ENCODE measurements around the gene KDM5C. TPM values are rescaled to one million over a fixed set of nuclear protein-coding genes. Genes with fewer than 3 reads are reported as not detected.

The KDM5C gene
- total and polyA plus RNA-seq, 2 donors (not counting 1 experiment from before 2014, with no cell fraction given) = 30.5 to 83.6 TPM

GRCh38 chrX:53223955-53224859 is 800 bp downstream of the KDM5C start:
- Histone ChIP-seq H3K27me3 (ENCODE audit: control insufficient read depth, insufficient read depth, low read length) (no peaks in the 10 kb centered on the region), H3K27ac (ENCODE audit: insufficient read depth, low read length) (peak overlapping the region; percentile 98), H3K4me2 (ENCODE audit: extremely low read depth, insufficient read depth, low read length) (peak overlapping the region; percentile 94), H3K79me2 (ENCODE audit: control insufficient read depth, insufficient read depth, low read length) (peaks cover 50% of the 10 kb centered on the region), H3K4me1 (ENCODE audit: control insufficient read depth, extremely low read depth, insufficient read depth, low read length) (peaks cover 5% of the 10 kb centered on the region), H2AFZ (ENCODE audit: low read length) (no peak overlapping the region), H3K9me3 (ENCODE audit: control insufficient read depth, insufficient read depth, low read depth, low read length) (no peaks in the 10 kb centered on the region), H3K36me3 (ENCODE audit: control insufficient read depth, insufficient read depth, low read length) (peaks cover 2% of the 10 kb centered on the region), H3K9ac (ENCODE audit: insufficient read depth, low read length) (peak overlapping the region; percentile 82), H3K4me3 (replicated peaks in 1 of 4; ENCODE audit: control extremely low read depth in 1 of 4, insufficient read depth in 1 of 4, low read depth in 3 of 4, low read length in 4 of 4) (peak overlapping the region; percentile 79 to 91 (median 87)), H4K20me1 (ENCODE audit: control insufficient read depth, extremely low read depth, insufficient read depth, low read length) (peaks cover 1% of the 10 kb centered on the region)
- peak; percentile 33 to 86 for DNase-seq (ENCODE audit: low read depth in 2 of 2)
- TF ChIP-seq CTCF (conservative IDR thresholded peaks at IDR 0.05 in 1 of 2, IDR thresholded peaks at IDR 0.05 in 1 of 2; ENCODE audit: low read depth in 1 of 2, low read length in 2 of 2) (no peak), EZH2 (IDR thresholded peaks at IDR 0.05; ENCODE audit: low read length, missing control alignments) (no peak)

DNA sequence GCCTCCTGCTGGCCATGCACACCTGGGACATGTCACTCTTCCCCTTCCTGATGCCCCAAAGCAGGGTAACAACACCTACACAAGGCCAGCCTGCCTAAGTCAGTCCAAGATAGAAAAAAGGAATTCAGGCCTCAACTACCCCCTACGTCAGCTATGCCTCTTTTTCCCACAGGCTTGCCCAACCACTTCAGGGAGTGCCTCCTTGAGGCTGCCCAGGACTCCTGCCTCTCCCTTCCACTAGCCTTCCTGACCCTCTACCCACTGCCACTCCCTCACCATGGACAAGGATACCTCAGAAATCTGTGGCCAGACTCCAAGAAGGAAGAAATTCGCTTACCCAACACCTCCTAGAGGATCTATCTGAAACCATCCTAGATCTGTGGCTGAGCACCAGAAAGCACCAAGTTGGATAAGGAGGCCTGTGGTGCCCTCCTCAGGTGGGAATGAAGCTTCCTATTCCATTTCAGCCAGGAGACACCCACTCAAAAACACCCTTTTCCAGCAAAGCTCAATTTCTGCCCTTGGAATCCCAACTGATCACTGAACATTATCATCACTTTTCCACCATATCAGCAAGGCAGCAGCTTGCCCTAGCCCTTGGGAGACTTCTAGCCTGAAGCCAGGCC is 1.8 kb downstream of the KDM5C start:
- Histone ChIP-seq H4K20me1 (ENCODE audit: control insufficient read depth, extremely low read depth, insufficient read depth, low read length) (peaks cover 1% of the 10 kb centered on the region), H3K36me3 (ENCODE audit: control insufficient read depth, insufficient read depth, low read length) (peaks cover 3% of the 10 kb centered on the region), H3K27ac (ENCODE audit: insufficient read depth, low read length) (no peak overlapping the region), H3K4me1 (ENCODE audit: control insufficient read depth, extremely low read depth, insufficient read depth, low read length) (peaks cover 5% of the 10 kb centered on the region), H3K27me3 (ENCODE audit: control insufficient read depth, insufficient read depth, low read length) (no peaks in the 10 kb centered on the region), H3K9me3 (ENCODE audit: control insufficient read depth, insufficient read depth, low read depth, low read length) (no peaks in the 10 kb centered on the region), H3K4me3 (replicated peaks in 1 of 4; ENCODE audit: control extremely low read depth in 1 of 4, insufficient read depth in 1 of 4, low read depth in 3 of 4, low read length in 4 of 4) (peak overlapping the region; percentile 79 to 91 (median 87)), H3K9ac (ENCODE audit: insufficient read depth, low read length) (no peak overlapping the region), H3K79me2 (ENCODE audit: control insufficient read depth, insufficient read depth, low read length) (peaks cover 53% of the 10 kb centered on the region), H3K4me2 (ENCODE audit: extremely low read depth, insufficient read depth, low read length) (peak overlapping the region; percentile 94), H2AFZ (ENCODE audit: low read length) (no peak overlapping the region)
- no peak for TF ChIP-seq EZH2 (IDR thresholded peaks at IDR 0.05; ENCODE audit: low read length, missing control alignments)
- no peak for TF ChIP-seq CTCF (conservative IDR thresholded peaks at IDR 0.05 in 1 of 2, IDR thresholded peaks at IDR 0.05 in 1 of 2; ENCODE audit: low read depth in 1 of 2, low read length in 2 of 2)
- DNase-seq (ENCODE audit: low read depth in 2 of 2) = peak in 1 of 2 donors; percentile 0

DNA sequence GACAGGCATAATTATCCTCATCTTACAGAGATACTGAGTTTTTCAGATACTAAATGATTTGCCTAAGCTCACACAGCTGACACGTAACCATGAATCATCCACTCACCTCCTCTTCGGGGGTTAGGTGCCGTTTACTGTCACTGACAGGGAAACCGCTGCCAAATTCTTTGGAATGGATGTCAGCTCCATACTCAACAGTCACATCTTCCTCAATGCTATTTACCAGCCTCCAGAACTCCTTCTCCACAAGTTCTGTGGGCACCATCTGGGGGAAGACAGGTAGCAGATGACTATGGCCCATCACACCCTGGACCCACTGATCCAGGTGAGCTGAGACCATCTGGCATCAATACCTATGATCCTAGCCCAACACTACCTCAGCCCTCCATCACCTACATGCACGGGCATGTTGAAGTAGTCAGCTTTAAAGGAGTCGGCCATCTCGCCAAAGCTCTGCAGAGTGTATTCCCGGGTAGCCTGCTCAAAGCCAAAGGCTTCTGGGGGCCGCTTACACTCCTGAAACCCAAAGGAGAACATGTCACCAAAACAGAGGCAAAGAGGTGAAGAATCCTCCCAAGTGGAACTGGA is 13.5 kb downstream of the KDM5C start:
- no peaks in the 10 kb centered on the region for H3K9me3 ChIP-seq (ENCODE audit: control insufficient read depth, insufficient read depth, low read depth, low read length)
- no peak overlapping the region for H3K9ac ChIP-seq (ENCODE audit: insufficient read depth, low read length)
- no peaks in the 10 kb centered on the region for H3K27me3 ChIP-seq (ENCODE audit: control insufficient read depth, insufficient read depth, low read length)
- H3K4me1 ChIP-seq (ENCODE audit: control insufficient read depth, extremely low read depth, insufficient read depth, low read length) = no peaks in the 10 kb centered on the region
- TF ChIP-seq EZH2 (IDR thresholded peaks at IDR 0.05; ENCODE audit: low read length, missing control alignments) (no peak), CTCF (conservative IDR thresholded peaks at IDR 0.05 in 1 of 2, IDR thresholded peaks at IDR 0.05 in 1 of 2; ENCODE audit: low read depth in 1 of 2, low read length in 2 of 2) (no peak)
- H3K79me2 ChIP-seq (ENCODE audit: control insufficient read depth, insufficient read depth, low read length) = no peaks in the 10 kb centered on the region
- no peak overlapping the region for H2AFZ ChIP-seq (ENCODE audit: low read length)
- H4K20me1 ChIP-seq (ENCODE audit: control insufficient read depth, extremely low read depth, insufficient read depth, low read length) = no peaks in the 10 kb centered on the region
- H3K4me2 ChIP-seq (ENCODE audit: extremely low read depth, insufficient read depth, low read length) = no peak overlapping the region
- H3K4me3 ChIP-seq (replicated peaks in 1 of 4; ENCODE audit: control extremely low read depth in 1 of 4, insufficient read depth in 1 of 4, low read depth in 3 of 4, low read length in 4 of 4) = no peak overlapping the region
- no peak overlapping the region for H3K27ac ChIP-seq (ENCODE audit: insufficient read depth, low read length)
- H3K36me3 ChIP-seq (ENCODE audit: control insufficient read depth, insufficient read depth, low read length) = peaks cover 16% of the 10 kb centered on the region
- DNase-seq (ENCODE audit: low read depth in 2 of 2) = peak in 1 of 2 donors; percentile 68

Measured in fibroblast of lung (primary cell).